SK-N-MC (cell line): ENCODE measurements around the gene MRGPRX4.

ENCODE experiments used
- EZH2 ChIP-seq: fragments of 200-600 bp; sonication (generic); IDR thresholded peaks from one replicate; pipeline ENCODE4 v1.6.1; 2017; ENCODE audit warnings: antibody characterized with exemption
- POLR2AphosphoS5 ChIP-seq: IDR thresholded peaks from 2 replicates; pipeline ENCODE4 v1.6.1; 2012; ENCODE audit warnings: mild to moderate bottlenecking, low read depth, low read length, borderline replicate concordance

GRCh38 chr11:18140145-18140544 lies 32.5 kb upstream of the MRGPRX4 start:
- TF ChIP-seq POLR2AphosphoS5 (no peak), EZH2 (no peak)
